Stimulated activated CD8-positive, alpha-beta memory T cell treated with anti-CD3 and anti-CD28 coated beads, Interleukin-7, amount 100 ng/mL, for 4 hours (primary cell): ENCODE results near the gene LUZP2.

ENCODE experiments used
- DNase-seq, 2 donors: peaks; one replicate each; pipeline ENCODE4 v3.0.0-alpha.2; 2020; ENCODE audit warnings: low read depth in 2 of 2

The LUZP2 gene

GRCh38 chr11:24496736-24497725 is at the start of gene LUZP2:
Gene LUZP2 (plus strand): TSS chr11:24497053.
- no peak for DNase-seq

GRCh38 chr11:24453129-24453718 is 43.6 kb upstream of the LUZP2 start:
- DNase-seq, result no peak

GRCh38 chr11:24457985-24458384 is 38.9 kb upstream of the LUZP2 start:
- no peak for DNase-seq

- DNase-seq, result no peak
Measured at GRCh38 chr11:24470431-24470830, 26.4 kb upstream of the LUZP2 start.

GRCh38 chr11:24471084-24471483 is 25.8 kb upstream of the LUZP2 start:
- DNase-seq, result no peak

- no peak for DNase-seq
Measured at GRCh38 chr11:24478718-24479117, 18.1 kb upstream of the LUZP2 start.

- DNase-seq, result no peak
Measured at GRCh38 chr11:24489477-24489876, 7.4 kb upstream of the LUZP2 start.

- DNase-seq, result no peak
Measured at GRCh38 chr11:24496386-24496735, 492 bp upstream of the LUZP2 start.

- no peak for DNase-seq
Measured at GRCh38 chr11:24497831-24498230, 978 bp downstream of the LUZP2 start.

GRCh38 chr11:24502425-24502824 is 5.6 kb downstream of the LUZP2 start:
- DNase-seq, result no peak

GRCh38 chr11:24509114-24509513 is 12.3 kb downstream of the LUZP2 start:
- no peak for DNase-seq

- DNase-seq, result no peak
Measured at GRCh38 chr11:24511511-24511910, 14.7 kb downstream of the LUZP2 start.

- no peak for DNase-seq
Measured at GRCh38 chr11:24513479-24514218, 16.8 kb downstream of the LUZP2 start.

GRCh38 chr11:24514219-24514594 is 17.4 kb downstream of the LUZP2 start:
- no peak for DNase-seq

- no peak for DNase-seq
Measured at GRCh38 chr11:24515632-24516031, 18.8 kb downstream of the LUZP2 start.

- DNase-seq, result no peak
Measured at GRCh38 chr11:24516638-24517037, 19.8 kb downstream of the LUZP2 start.

- DNase-seq, result no peak
Measured at GRCh38 chr11:24521601-24522000, 24.7 kb downstream of the LUZP2 start.

GRCh38 chr11:24524156-24524555 is 27.3 kb downstream of the LUZP2 start:
- DNase-seq, result no peak

- no peak for DNase-seq
Measured at GRCh38 chr11:24531528-24531927, 34.7 kb downstream of the LUZP2 start.

- DNase-seq, result no peak
Measured at GRCh38 chr11:24543771-24544170, 46.9 kb downstream of the LUZP2 start.

- no peak for DNase-seq
Measured at GRCh38 chr11:24556693-24557092, 59.8 kb downstream of the LUZP2 start.

GRCh38 chr11:24559315-24559714 is 62.5 kb downstream of the LUZP2 start:
- no peak for DNase-seq

GRCh38 chr11:24560324-24560723 is 63.5 kb downstream of the LUZP2 start:
- DNase-seq, result no peak
